Endometrium (tissue), 2 donors: ENCODE results near the gene DCDC2C.
A peak's percentile ranks its signal among the peaks of the same experiment; 100 is the strongest.

ENCODE experiments used
- FAIRE-seq: peaks from 2 replicates; lab custom pipeline; 2012; peaks lifted over from hg19 to GRCh38; lab: Jason Lieb, UNC
- donor health status: control.
- donor health status: control.

DCDC2C gene

GRCh38 chr2:3709225-3709624, 5.8 kb downstream of the DCDC2C start:
- FAIRE-seq: no peak

- FAIRE-seq: no peak
These were observed 9.0 kb downstream of the DCDC2C start for GRCh38 chr2:3712424-3712823.

DNA sequence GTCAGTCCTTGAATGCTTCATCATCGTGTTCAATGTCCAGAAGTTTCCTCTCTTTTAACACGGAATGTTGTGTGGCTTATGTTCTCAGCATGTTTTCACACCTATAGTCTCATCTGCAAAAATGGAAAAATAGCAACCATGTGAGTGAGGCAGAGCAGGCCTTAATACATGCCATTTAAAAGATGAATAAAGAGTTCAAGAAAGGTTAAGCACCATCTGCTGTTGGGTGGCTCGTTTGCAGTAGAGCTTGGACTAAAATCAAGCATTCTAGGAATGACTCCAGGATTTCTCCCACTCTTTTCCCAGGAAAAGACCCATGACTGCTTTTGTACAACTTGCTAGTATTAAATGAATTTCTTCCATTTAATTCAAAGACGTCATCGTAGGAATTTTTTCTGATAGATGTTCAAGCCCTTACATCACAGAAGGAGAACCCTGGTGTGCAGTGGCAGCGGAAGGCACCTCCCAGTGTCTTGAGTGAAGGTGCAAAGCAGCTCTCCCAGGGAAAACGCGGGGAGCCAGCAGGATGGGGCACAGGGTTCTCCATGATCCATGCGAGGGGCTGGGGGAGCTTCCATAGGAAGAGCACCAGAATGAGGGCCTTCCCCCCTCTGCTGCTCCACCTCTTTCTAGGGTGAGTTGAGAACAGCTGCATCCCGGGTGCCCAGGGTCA, 9.6 kb downstream of the DCDC2C start:
- FAIRE-seq: peak; percentile 93

- FAIRE-seq: no peak
These were observed 15.3 kb downstream of the DCDC2C start for GRCh38 chr2:3718679-3719078.

DNA sequence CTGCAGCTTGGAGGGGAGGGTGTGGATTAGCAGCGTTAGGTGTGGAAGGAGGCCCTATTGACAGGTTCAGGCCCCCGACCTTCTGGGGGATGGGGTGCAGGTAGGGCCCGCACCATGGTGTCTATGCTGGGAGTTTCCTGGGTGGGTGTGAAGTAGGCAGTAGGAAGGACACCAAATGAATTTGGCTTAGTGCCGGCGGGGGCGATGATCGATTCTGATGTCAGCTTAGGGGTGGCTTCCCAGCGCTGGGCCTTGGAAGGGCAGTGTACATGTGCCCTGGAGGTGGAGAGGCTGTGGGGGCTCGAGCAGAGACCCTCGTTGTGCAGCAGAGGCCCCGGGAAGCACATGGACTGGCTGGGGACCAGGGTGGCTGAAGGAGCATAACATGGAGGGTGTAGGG, 21.6 kb downstream of the DCDC2C start:
- no peak for FAIRE-seq

DNA sequence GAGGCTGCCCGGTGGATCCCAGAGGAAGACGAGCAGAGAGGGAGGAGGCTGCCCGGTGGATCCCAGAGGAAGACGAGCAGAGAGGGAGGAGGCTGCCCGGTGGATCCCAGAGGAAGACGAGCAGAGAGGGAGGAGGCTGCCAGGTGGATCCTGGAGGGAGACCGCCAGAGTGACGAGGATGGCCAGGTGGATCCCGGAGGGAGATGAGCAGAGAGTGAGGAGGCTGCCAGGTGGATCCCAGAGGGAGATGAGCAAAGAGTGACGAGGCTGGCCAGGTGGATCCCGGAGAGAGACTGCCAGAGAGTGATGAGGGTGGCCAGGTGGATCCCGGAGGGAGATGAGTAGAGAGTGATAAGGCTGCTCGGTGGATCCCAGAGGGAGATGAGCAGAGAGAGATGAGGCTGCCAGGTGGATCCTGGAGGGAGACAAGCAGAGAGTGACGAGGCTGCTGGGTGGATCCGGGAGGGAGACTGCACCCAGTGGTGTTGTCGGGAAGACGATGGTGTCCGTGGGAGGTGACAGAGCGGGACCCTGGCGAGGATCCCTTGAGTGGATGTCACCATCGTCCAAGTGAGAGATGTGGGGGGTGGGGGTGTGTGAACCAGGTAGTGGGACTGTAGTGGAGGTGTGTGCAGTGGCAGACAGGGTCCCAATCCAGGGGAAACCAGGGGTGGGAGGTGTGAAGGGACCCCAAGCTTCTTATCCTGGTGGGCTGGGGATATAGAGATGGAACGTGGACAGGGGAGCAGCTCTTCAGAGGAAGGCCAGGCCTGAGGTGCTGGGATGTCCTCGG, 22.3 kb downstream of the DCDC2C start:
- FAIRE-seq: no peak

DNA sequence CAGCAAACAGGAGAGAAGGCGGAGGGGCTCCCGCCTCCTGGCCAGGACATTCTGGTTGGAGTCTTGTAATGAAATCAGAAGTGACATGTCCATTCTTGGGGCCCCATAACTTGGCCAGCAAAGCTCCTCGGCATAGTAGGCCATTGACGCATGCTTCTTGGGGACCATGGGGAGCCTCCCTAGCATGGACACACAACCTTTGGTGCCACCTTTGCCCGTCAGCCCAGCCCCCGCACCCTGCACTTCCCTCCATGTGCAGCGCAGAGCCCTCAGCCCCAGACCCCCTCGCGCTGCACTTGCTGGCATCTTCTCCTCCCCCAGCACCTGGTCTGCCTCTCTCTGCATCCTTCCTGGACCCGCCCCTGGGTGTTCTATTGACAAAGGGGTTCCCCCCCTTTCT, 23.1 kb downstream of the DCDC2C start:
- no peak for FAIRE-seq

- FAIRE-seq: no peak
These were observed 24.1 kb downstream of the DCDC2C start for GRCh38 chr2:3727397-3728045.

GRCh38 chr2:3728104-3729054, 25.0 kb downstream of the DCDC2C start:
- FAIRE-seq: peak; percentile 76

- FAIRE-seq: no peak
These were observed 25.7 kb downstream of the DCDC2C start for GRCh38 chr2:3729055-3729448.

DNA sequence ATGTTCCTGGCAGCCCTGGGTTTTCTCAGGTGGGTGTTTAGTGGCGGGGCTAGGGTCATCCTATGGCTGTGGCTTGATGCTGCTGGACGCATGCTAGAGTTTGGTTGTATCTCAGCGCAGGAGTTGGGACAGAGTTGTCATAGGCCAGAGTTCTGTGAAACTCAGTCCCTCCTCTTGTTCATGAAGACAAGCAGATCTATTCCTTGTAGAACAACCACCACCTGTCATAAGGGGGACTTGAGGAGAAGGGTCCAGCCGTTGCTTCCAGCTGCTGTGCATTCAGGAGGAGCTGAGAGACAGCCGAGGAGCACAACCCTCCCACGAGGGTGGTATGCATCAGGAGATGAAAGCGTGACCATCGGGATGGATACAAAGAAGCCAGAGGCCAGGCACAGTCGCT, 26.4 kb downstream of the DCDC2C start:
- FAIRE-seq: no peak

DNA sequence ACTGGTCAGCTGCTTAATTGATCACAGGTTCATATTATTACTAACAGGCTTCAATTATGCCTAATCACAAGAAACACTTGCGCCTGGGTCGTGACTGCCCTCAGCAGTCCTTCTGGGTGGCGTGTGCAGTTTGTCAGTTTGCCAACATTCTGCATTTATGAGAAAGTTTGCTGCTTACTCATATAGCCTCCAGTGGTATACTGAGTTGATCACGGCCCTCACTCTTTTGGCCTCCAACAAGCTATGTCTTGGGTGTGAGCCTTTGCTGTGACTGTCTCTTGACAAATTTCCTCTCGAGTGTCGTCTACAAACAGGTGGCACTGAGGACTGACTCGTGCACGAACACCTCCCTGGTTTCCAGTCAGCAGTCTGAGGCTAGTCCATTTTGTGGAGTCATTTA, 27.3 kb downstream of the DCDC2C start:
- no peak for FAIRE-seq

DNA sequence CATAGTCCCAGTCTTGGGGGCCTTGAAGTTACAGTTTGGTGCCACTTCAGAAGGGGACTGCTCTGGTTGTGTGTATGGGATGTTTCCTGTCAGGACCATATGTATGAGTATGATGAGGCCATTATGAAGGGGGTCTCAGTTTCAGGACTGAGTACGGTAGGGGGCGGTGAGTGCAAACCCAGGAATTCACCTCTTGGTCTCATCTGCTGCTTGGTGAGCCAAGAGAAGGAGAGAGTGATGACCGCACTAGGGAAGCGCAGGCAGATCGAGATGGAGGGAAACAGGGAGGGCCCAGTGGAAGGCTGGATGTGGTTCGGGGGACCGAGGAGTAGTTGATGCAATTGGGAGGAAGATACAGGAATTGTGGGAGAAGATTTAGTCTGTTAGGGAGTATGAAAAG, 28.5 kb downstream of the DCDC2C start:
- no peak for FAIRE-seq

GRCh38 chr2:3736112-3736511, 32.7 kb downstream of the DCDC2C start:
- no peak for FAIRE-seq

DNA sequence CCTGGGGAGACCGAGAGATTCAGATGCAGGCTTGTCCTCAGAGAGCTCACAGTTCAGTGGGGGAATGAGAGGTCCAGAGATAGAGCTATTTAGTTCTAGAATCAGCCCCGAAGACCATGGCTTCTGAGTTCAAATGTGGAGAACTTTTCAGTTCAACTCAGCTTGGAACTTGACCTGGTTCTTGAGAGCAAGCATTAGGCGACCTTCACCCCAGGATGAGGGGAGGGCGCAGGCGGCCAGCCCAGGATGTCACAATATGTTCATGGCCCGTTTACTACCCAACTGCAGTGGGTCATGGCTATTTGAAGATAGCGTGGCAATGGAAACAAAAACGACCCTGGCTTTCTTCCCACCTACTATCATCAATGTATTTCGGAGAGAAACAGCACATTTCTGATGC, 33.8 kb downstream of the DCDC2C start:
- no peak for FAIRE-seq

DNA sequence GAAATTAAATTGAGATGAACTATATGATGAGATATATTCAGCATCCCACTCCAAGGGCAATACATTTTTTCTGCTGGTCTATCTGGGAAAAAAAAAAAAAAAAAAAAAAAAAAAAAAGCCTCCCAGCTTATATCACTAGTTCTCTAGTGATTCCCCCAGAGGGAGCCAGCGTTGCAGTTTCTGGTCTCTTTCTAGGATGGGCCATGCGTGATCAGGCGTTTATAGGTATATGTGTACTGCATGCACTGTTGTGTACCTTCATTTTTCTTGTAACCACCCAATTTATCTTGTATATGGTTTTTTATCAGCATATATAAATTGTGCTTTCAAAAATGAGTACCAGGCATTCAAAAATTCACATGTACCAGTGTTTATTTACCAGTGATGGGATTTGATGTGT, 35.1 kb downstream of the DCDC2C start:
- FAIRE-seq: no peak

GRCh38 chr2:3739313-3739712, 35.9 kb downstream of the DCDC2C start:
- no peak for FAIRE-seq

DNA sequence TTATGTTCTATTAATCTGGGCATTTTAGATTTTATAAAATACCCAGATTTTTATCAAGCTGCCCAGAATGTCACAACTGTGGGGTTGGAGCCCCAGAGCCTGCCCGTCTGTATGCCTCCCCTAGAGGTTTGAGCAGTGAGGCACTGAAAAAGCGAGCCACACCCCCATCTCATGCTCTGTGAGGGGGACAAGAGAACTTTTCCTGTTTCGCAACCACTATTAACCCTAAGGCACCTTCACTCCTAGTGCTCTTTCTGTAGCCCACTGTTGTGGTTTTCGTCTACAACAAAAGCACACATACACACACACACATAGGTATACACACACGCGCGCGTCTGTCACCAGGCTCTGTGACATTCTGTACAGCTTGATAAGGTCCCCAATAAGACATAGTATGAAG, 38.0 kb downstream of the DCDC2C start:
- no peak for FAIRE-seq

DNA sequence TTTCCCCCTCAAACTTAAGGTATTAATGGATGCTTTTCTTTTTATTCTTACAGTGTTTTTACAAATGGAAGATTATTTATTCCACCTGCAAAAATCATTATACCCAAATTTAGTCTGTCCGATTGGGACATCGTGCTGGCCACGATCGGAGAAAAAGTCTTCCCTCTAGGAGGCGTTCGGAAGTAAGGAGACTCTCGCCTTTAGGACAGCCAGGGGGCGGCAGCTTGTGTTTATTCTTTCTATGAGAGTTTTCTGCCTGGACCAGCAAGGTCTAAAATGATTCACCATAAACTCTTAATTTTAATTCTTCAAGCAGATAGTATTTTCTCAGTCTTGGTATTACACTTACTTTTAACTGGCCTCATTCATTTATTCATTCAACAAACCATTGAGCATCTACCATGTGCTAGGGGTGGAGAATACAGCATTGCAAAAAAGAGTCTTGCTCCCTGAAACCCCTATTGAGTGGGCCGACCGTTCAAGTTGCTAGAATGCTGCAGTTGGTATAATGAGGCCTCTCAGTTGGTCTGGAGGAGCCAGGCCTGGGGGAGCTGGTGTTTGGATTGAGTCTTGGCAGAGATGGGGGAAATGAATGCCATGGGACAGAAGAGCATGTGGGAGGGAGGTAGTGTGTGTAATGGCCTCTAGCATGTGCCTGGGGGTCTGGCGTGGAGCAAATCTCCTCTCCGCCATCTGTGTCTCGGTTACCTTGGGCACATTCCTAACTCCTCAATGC, 38.7 kb downstream of the DCDC2C start:
- FAIRE-seq: no peak

GRCh38 chr2:3742743-3743508, 39.6 kb downstream of the DCDC2C start:
- FAIRE-seq: no peak
